IMR-90 (cell line): ENCODE data around the gene KLK11. TPM values are rescaled to one million over a fixed set of nuclear protein-coding genes. Genes with fewer than 3 reads are reported as not detected.
"Not testable (repeated sequence)": the region's sequence is repeated elsewhere in the genome, so short reads cannot be mapped to it uniquely, and the experiment has no call there.

ENCODE experiments used
- ATAC-seq: fragments of 200-7000 bp; cut with Tn5 transposase; 2 replicates; pipeline ENCODE4 v1.9.1; 2020; ENCODE audit warnings: low read depth, mild to moderate bottlenecking, moderate library complexity
- BruUV-seq: library from RNA; stranded (reverse); fragments of 400-500 nt; replicated peaks from 2 replicates; lab custom pipeline; 2021; lab: Mats Ljungman, UMichigan
- CTCF ChIA-PET: fragments of 300-600 bp; formaldehyde crosslinking; extraction: SDS; loops from one replicate; lab custom pipeline; 2021; ENCODE audit warnings: antibody characterized with exemption; lab: Yijun Ruan, JAX
- POLR2A ChIA-PET: fragments of 300-600 bp; sonication (Branson Sonifier 250); formaldehyde crosslinking; loops from one replicate; lab custom pipeline; 2022; ENCODE audit warnings: antibody characterized with exemption; ENCODE audit not compliant: unreplicated experiment; lab: Charles Lee
- DNase-seq: peaks from one replicate; pipeline ENCODE4 v3.0.0; 2013
- H2AFZ ChIP-seq: replicated peaks from 2 replicates; pipeline ENCODE3; 2013; ENCODE audit warnings: low read length, mild to moderate bottlenecking; ENCODE audit not compliant: poor library complexity
- H2AK5ac ChIP-seq: 2 replicates; pipeline ENCODE4 v1.6.1; 2013; ENCODE audit warnings: low read depth, low read length, inconsistent platforms
- H2AK9ac ChIP-seq: replicated peaks from 2 replicates; pipeline ENCODE3; 2013; ENCODE audit warnings: mild to moderate bottlenecking, low read depth, low read length, moderate library complexity; ENCODE audit not compliant: poor library complexity
- H2BK120ac ChIP-seq: 2 replicates; pipeline ENCODE4 v1.6.1; 2013; ENCODE audit warnings: low read depth, low read length, inconsistent platforms
- H2BK15ac ChIP-seq: 3 replicates; pipeline ENCODE4 v1.6.1; 2013; ENCODE audit warnings: low read depth, low read length, inconsistent platforms
- H2BK20ac ChIP-seq: 2 replicates; pipeline ENCODE4 v1.6.1; 2013; ENCODE audit warnings: low read depth, mild to moderate bottlenecking, inconsistent platforms, low read length, moderate library complexity
- H2BK5ac ChIP-seq: 2 replicates; pipeline ENCODE4 v1.6.1; 2013; ENCODE audit warnings: mild to moderate bottlenecking, low read depth, low read length, inconsistent platforms; ENCODE audit not compliant: poor library complexity, severe bottlenecking
- H3K14ac ChIP-seq: replicated peaks from 2 replicates; pipeline ENCODE4 v1.6.1; 2013; ENCODE audit warnings: low read depth, low read length, inconsistent platforms
- H3K18ac ChIP-seq: 2 replicates; pipeline ENCODE4 v1.6.1; 2013; ENCODE audit warnings: low read depth, low read length, control low read depth
- H3K23ac ChIP-seq: 2 replicates; pipeline ENCODE4 v1.6.1; 2013; ENCODE audit warnings: low read depth, low read length, inconsistent platforms
- H3K27ac ChIP-seq: 2 replicates; pipeline ENCODE4 v1.5.1; 2013; ENCODE audit warnings: mild to moderate bottlenecking, control low read depth, low read length; ENCODE audit not compliant: insufficient read depth
- H3K27me3 ChIP-seq: 2 replicates; pipeline ENCODE4 v1.6.1; 2013; ENCODE audit warnings: low read length; ENCODE audit not compliant: control insufficient read depth, insufficient read depth
- H3K36me3 ChIP-seq: 2 replicates; pipeline ENCODE4 v1.6.1; 2013; ENCODE audit warnings: low read length, mixed read lengths; ENCODE audit not compliant: control insufficient read depth, insufficient read depth
- H3K4ac ChIP-seq: 2 replicates; pipeline ENCODE4 v1.6.1; 2013; ENCODE audit warnings: low read depth, low read length, inconsistent platforms
- H3K4me1 ChIP-seq: 2 replicates; pipeline ENCODE4 v1.6.1; 2013; ENCODE audit warnings: low read length, mixed read lengths; ENCODE audit not compliant: control insufficient read depth, insufficient read depth
- H3K4me2 ChIP-seq: 2 replicates; pipeline ENCODE4 v1.6.1; 2013; ENCODE audit warnings: low read depth, mild to moderate bottlenecking, control low read depth, low read length, moderate library complexity
- H3K4me3 ChIP-seq: 2 replicates; pipeline ENCODE4 v1.5.1; 2013; ENCODE audit warnings: low read depth, mild to moderate bottlenecking, control low read depth, low read length, moderate library complexity; ENCODE audit not compliant: insufficient read depth
- H3K56ac ChIP-seq: 2 replicates; pipeline ENCODE4 v1.6.1; 2013; ENCODE audit warnings: low read length, inconsistent platforms; ENCODE audit not compliant: insufficient read depth; ENCODE audit errors: extremely low read depth
- H3K79me1 ChIP-seq, 2 experiments: 2 replicates each; pipeline ENCODE4 v1.6.1; 2013; ENCODE audit warnings: low read length in 2 of 2, inconsistent platforms in 1 of 2, low read depth in 1 of 2
- H3K9ac ChIP-seq: 2 replicates; pipeline ENCODE4 v1.6.1; 2013; ENCODE audit warnings: low read depth, low read length, control low read depth
- H3K9me1 ChIP-seq: 2 replicates; pipeline ENCODE4 v1.6.1; 2013; ENCODE audit warnings: low read length, inconsistent platforms; ENCODE audit not compliant: insufficient read depth
- H3K9me3 ChIP-seq: 2 replicates; pipeline ENCODE4 v1.6.1; 2013; ENCODE audit warnings: low read length; ENCODE audit not compliant: control insufficient read depth, insufficient read depth
- H4K20me1 ChIP-seq: 2 replicates; pipeline ENCODE4 v1.6.1; 2013; ENCODE audit warnings: low read length, inconsistent platforms; ENCODE audit not compliant: insufficient read depth
- H4K5ac ChIP-seq: 2 replicates; pipeline ENCODE4 v1.6.1; 2013; ENCODE audit warnings: mild to moderate bottlenecking, low read depth, low read length, control low read depth
- H4K8ac ChIP-seq, 2 experiments: 2 replicates each; pipeline ENCODE4 v1.6.1; 2013; ENCODE audit warnings: low read depth in 2 of 2, low read length in 2 of 2, control low read depth in 1 of 2, inconsistent platforms in 1 of 2
- H4K91ac ChIP-seq: 2 replicates; pipeline ENCODE4 v1.6.1; 2013; ENCODE audit warnings: low read depth, low read length, inconsistent platforms; ENCODE audit not compliant: insufficient read depth
- BHLHE40 ChIP-seq: fragments of 150-350 bp; IDR thresholded peaks from 2 replicates; pipeline ENCODE4 v1.6.1; 2016; ENCODE audit warnings: mild to moderate bottlenecking, low read depth, low read length
- CHD1 ChIP-seq: IDR thresholded peaks from 2 replicates; pipeline ENCODE4 v1.6.1; 2012; ENCODE audit warnings: low read depth, low read length, improper control_type of control experiment
- MXI1 ChIP-seq: IDR thresholded peaks from 2 replicates; pipeline ENCODE4 v1.6.1; 2012; ENCODE audit warnings: low read depth, mild to moderate bottlenecking, low read length, moderate library complexity, borderline replicate concordance
- POLR2A ChIP-seq: IDR thresholded peaks from 2 replicates; pipeline ENCODE4 v1.6.1; 2012; ENCODE audit warnings: mild to moderate bottlenecking, low read depth, low read length
- RAD21 ChIP-seq: IDR thresholded peaks from 2 replicates; pipeline ENCODE4 v1.6.1; 2012; ENCODE audit warnings: low read length, improper control_type of control experiment
- WGBS, 2 experiments: methylation state at CpG; one replicate each; pipeline versions ENCODE4 v1.1.5 to v1.1.7; 2013; ENCODE audit warnings: missing lambda C conversion rate in 2 of 2; ENCODE audit not compliant: insufficient read length in 1 of 2; ENCODE audit errors: extremely low coverage in 2 of 2; 5-methylcytosine and 5-hydroxymethylcytosine counted together
- dilution Hi-C: fragments of 300-500 bp; cut with HindIII; formaldehyde crosslinking; loops from one replicate; pipeline ENCODE4 v1.14.3; 2018; ENCODE audit warnings: low sequenced_read_pairs; ENCODE audit not compliant: unreplicated experiment
- in situ Hi-C: fragments of 300-500 bp; cut with MboI; formaldehyde crosslinking; loops from 3 replicates; pipeline ENCODE4 v1.14.3; 2019; ENCODE audit warnings: low sequenced_read_pairs, inconsistent platforms, mixed read lengths
- intact Hi-C: fragments of 100-400 bp; cut with micrococcal nuclease; formaldehyde crosslinking; loops from 2 replicates; pipeline ENCODE4 v1.10.0; 2022
- polyA plus RNA-seq, 3 experiments: library from polyadenylated mRNA; depleted of rRNA; stranded (reverse); fragments of >200 nt; gene quantifications; 2 replicates each; pipeline ENCODE4 v1.2.3, GENCODE V29; 2012; ENCODE audit warnings: low replicate concordance in 1 of 3
- total RNA-seq: library from RNA; depleted of rRNA; stranded (reverse); fragments of >200 nt; gene quantifications from 2 replicates; pipeline ENCODE4 v1.2.3, GENCODE V29; 2012

KLK11 gene
- total and polyA plus RNA-seq, 2 of the 4 experiments (the other 2 are of a cell fraction), result not detected

GRCh38 chr19:50992666-50993035, 33.8 kb downstream of the KLK11 start:
- H2AK9ac ChIP-seq, result no peak overlapping the region
- H3K27me3 ChIP-seq, result no peaks in the 10 kb centered on the region
- no peak overlapping the region for H4K91ac ChIP-seq
- no peak overlapping the region for H3K27ac ChIP-seq
- H3K9ac ChIP-seq, result no peak overlapping the region
- TF ChIP-seq MXI1, result no peak
- no peak for TF ChIP-seq CHD1
- TF ChIP-seq BHLHE40, result no peak
- TF ChIP-seq RAD21, result no peak
- no peak for TF ChIP-seq POLR2A
- H3K79me1 ChIP-seq, result no peaks in the 10 kb centered on the region
- H3K4me2 ChIP-seq, result no peak overlapping the region
- dilution Hi-C loops, result no loop called here
- H2AFZ ChIP-seq, result no peak overlapping the region
- peaks cover 4% of the 10 kb centered on the region for H3K9me3 ChIP-seq
- H3K4ac ChIP-seq, result no peak overlapping the region
- BruUV-seq, result no TSS peak
- H3K36me3 ChIP-seq, result no peaks in the 10 kb centered on the region
- intact Hi-C loops, result no loop called here
- no peak overlapping the region for H2BK5ac ChIP-seq
- in situ Hi-C loops, result no loop called here
- H2AK5ac ChIP-seq, result no peak overlapping the region
- no peak overlapping the region for H3K56ac ChIP-seq
- H3K4me1 ChIP-seq, result no peaks in the 10 kb centered on the region
- no peak overlapping the region for H2BK120ac ChIP-seq
- no peaks in the 10 kb centered on the region for H3K9me1 ChIP-seq
- ChIA-PET CTCF (no interaction called here), POLR2A (no interaction called here)
- no peak for DNase-seq
- no peak overlapping the region for H3K14ac ChIP-seq
- no peak for ATAC-seq
- no peak overlapping the region for H3K18ac ChIP-seq
- no peak overlapping the region for H2BK15ac ChIP-seq
- H4K8ac ChIP-seq, result no peak overlapping the region
- H2BK20ac ChIP-seq, result no peak overlapping the region
- no CpG with 5 or more reads among the region's 2 CpGs for WGBS, 2 experiments
- H3K4me3 ChIP-seq, result no peak overlapping the region
- H4K20me1 ChIP-seq, result no peaks in the 10 kb centered on the region
- H4K5ac ChIP-seq, result no peak overlapping the region
- no peak overlapping the region for H3K23ac ChIP-seq

GRCh38 chr19:50984416-50984815, 42.0 kb downstream of the KLK11 start:
- H4K5ac ChIP-seq, H3K4me2 ChIP-seq, H3K79me1 ChIP-seq, H3K14ac ChIP-seq, H2BK15ac ChIP-seq, H3K23ac ChIP-seq, H3K9me3 ChIP-seq, H2AK9ac ChIP-seq, H3K36me3 ChIP-seq, H2BK120ac ChIP-seq, H3K56ac ChIP-seq, dilution Hi-C loops, CTCF ChIA-PET, H3K9ac ChIP-seq, H2AFZ ChIP-seq, H2BK5ac ChIP-seq, H3K4me3 ChIP-seq, H3K27me3 ChIP-seq, H3K27ac ChIP-seq, in situ Hi-C loops, H3K4me1 ChIP-seq, H2AK5ac ChIP-seq, H4K8ac ChIP-seq, H3K4ac ChIP-seq, ATAC-seq, H2BK20ac ChIP-seq, intact Hi-C loops, H4K91ac ChIP-seq, BruUV-seq, H4K20me1 ChIP-seq, H3K9me1 ChIP-seq, H3K18ac ChIP-seq, DNase-seq: not testable (repeated sequence)
- WGBS, 2 experiments, result 100% methylated on average over 4 of the region's 14 CpGs; no CpG with 5 or more reads in 1 of the 2 experiments
- POLR2A ChIA-PET, result interaction anchor here (0.5 kb wide), 1 partner anchor 36 kb away, joined by 5 read pairs; no protein-coding TSS in a partner anchor
